SW480 (cell line): Measurements from ENCODE around the gene RBM39.
"Not testable (repeated sequence)": the region's sequence is repeated elsewhere in the genome, so short reads cannot be mapped to it uniquely, and the experiment has no call there.

Source experiments
- DNase-seq: peaks from one replicate; pipeline ENCODE4 v3.0.0-alpha.2; 2016; ENCODE audit warnings: low spot score

Gene RBM39

GRCh38 chr20:35706591-35707529 lies 35.2 kb downstream of the RBM39 start:
- not testable (repeated sequence) for DNase-seq

- DNase-seq: not testable (repeated sequence)
Observed at GRCh38 chr20:35705894-35706293, 36.2 kb downstream of the RBM39 start.

GRCh38 chr20:35704514-35705261 lies 37.4 kb downstream of the RBM39 start:
- no peak for DNase-seq

GRCh38 chr20:35702824-35703695 lies 39.0 kb downstream of the RBM39 start:
- DNase-seq: no peak

GRCh38 chr20:35702051-35702823 lies 39.8 kb downstream of the RBM39 start:
- no peak for DNase-seq

GRCh38 chr20:35700625-35701148 lies 41.4 kb downstream of the RBM39 start:
- DNase-seq: no peak

GRCh38 chr20:35699957-35700624 lies 42.0 kb downstream of the RBM39 start:
- no peak for DNase-seq

GRCh38 chr20:35699127-35699956 lies 42.7 kb downstream of the RBM39 start, which contains the start of the genes NFS1 and ROMO1:
TSS of gene NFS1 (minus strand) at chr20:35699352. CDS start at chr20:35699288, 64 bp downstream.
TSS of gene ROMO1 (plus strand) at chr20:35699405. CDS start at chr20:35699633, 228 bp downstream.
- peak; percentile 95 for DNase-seq

GRCh38 chr20:35698298-35699126 lies 43.5 kb downstream of the RBM39 start:
- DNase-seq: peak; percentile 50

- DNase-seq: no peak
Observed at GRCh38 chr20:35697696-35698297, 44.3 kb downstream of the RBM39 start.

GRCh38 chr20:35695978-35696377 lies 46.1 kb downstream of the RBM39 start:
- DNase-seq: no peak

GRCh38 chr20:35695245-35695749 lies 46.8 kb downstream of the RBM39 start:
- no peak for DNase-seq

- no peak for DNase-seq
Observed at GRCh38 chr20:35690265-35690664, 51.8 kb downstream of the RBM39 start.

GRCh38 chr20:35686872-35687271 lies 55.2 kb downstream of the RBM39 start:
- DNase-seq: not testable (repeated sequence)

GRCh38 chr20:35685368-35685767 lies 56.7 kb downstream of the RBM39 start:
- DNase-seq: not testable (repeated sequence)

- no peak for DNase-seq
Observed at GRCh38 chr20:35681960-35682359, 60.1 kb downstream of the RBM39 start.

- DNase-seq: no peak
Observed at GRCh38 chr20:35680452-35681183, 61.4 kb downstream of the RBM39 start.
